Measurements from ENCODE around the gene CTPS2.

Gene CTPS2

GRCh38 chrX:16711893-16712547 lies 449 bp downstream of the CTPS2 start:
- DNase-seq: no peak

- no peak for DNase-seq
Measured at GRCh38 chrX:16711219-16711811, 1.2 kb downstream of the CTPS2 start.

GRCh38 chrX:16708016-16708415 lies 4.5 kb downstream of the CTPS2 start:
- no peak for DNase-seq

GRCh38 chrX:16705370-16705769 lies 7.1 kb downstream of the CTPS2 start:
- DNase-seq: no peak

GRCh38 chrX:16702700-16703599 lies 9.5 kb downstream of the CTPS2 start:
- DNase-seq: no peak

GRCh38 chrX:16700734-16701133 lies 11.7 kb downstream of the CTPS2 start:
- DNase-seq: no peak

- no peak for DNase-seq
Measured at GRCh38 chrX:16699389-16699788, 13.1 kb downstream of the CTPS2 start.

GRCh38 chrX:16696956-16697355 lies 15.5 kb downstream of the CTPS2 start:
- DNase-seq: no peak

- peak; percentile 57 for DNase-seq
Measured at GRCh38 chrX:16695079-16695676, 17.3 kb downstream of the CTPS2 start.

- DNase-seq: no peak
Measured at GRCh38 chrX:16687514-16687913, 25.0 kb downstream of the CTPS2 start.

- no peak for DNase-seq
Measured at GRCh38 chrX:16683007-16683664, 29.3 kb downstream of the CTPS2 start.

- DNase-seq: peak; percentile 6
Measured at GRCh38 chrX:16678689-16679088, 33.8 kb downstream of the CTPS2 start.

- peak; percentile 11 for DNase-seq
Measured at GRCh38 chrX:16671005-16671404, 41.5 kb downstream of the CTPS2 start.

GRCh38 chrX:16666541-16666940 lies 45.9 kb downstream of the CTPS2 start:
- DNase-seq: no peak

GRCh38 chrX:16665089-16665488 lies 47.4 kb downstream of the CTPS2 start:
- no peak for DNase-seq

GRCh38 chrX:16664626-16665025 lies 47.8 kb downstream of the CTPS2 start:
- no peak for DNase-seq

GRCh38 chrX:16664074-16664473 lies 48.4 kb downstream of the CTPS2 start:
- DNase-seq: no peak

GRCh38 chrX:16662402-16662801 lies 50.1 kb downstream of the CTPS2 start:
- DNase-seq: no peak

- no peak for DNase-seq
Measured at GRCh38 chrX:16661495-16661894, 51.0 kb downstream of the CTPS2 start.

GRCh38 chrX:16659321-16659720 lies 53.1 kb downstream of the CTPS2 start:
- no peak for DNase-seq

GRCh38 chrX:16658284-16658683 lies 54.2 kb downstream of the CTPS2 start:
- DNase-seq: no peak

GRCh38 chrX:16654093-16654492 lies 58.4 kb downstream of the CTPS2 start:
- DNase-seq: no peak

GRCh38 chrX:16653424-16653823 lies 59.0 kb downstream of the CTPS2 start:
- DNase-seq: no peak

All from retina (tissue), 1 donor.